ENCODE data around the gene VMP1. TPM values are rescaled to one million over a fixed set of nuclear protein-coding genes. Genes with fewer than 3 reads are reported as not detected.
"Not testable (repeated sequence)": the region's sequence is repeated elsewhere in the genome, so short reads cannot be mapped to it uniquely, and the experiment has no call there.

The VMP1 gene
- total RNA-seq, 4 donors from 2014 or later, result 35.3 to 69.7 (median 61.1) TPM

GRCh38 chr17:59786213-59786535 is 78.7 kb downstream of the VMP1 start:
- no peak for DNase-seq (ENCODE audit: low spot score in 2 of 2)
- TF ChIP-seq POLR2A (IDR thresholded peaks at IDR 0.05), result no peak
- no peak for TF ChIP-seq CTCF (IDR thresholded peaks at IDR 0.05)
- 8% methylated on average over 2 of the region's 2 CpGs for WGBS, 2 donors
- H3K4me3 ChIP-seq (ENCODE audit: low read depth, poor library complexity, severe bottlenecking), result no peak overlapping the region
- intact Hi-C loops (cut with DNase I; ENCODE audit: low total_unique reads), result no loop called here

GRCh38 chr17:59786536-59787319 is 79.3 kb downstream of the VMP1 start:
- no peak overlapping the region for H3K4me3 ChIP-seq (ENCODE audit: low read depth, poor library complexity, severe bottlenecking)
- peak in 1 of 2 donors; percentile 84 for DNase-seq (ENCODE audit: low spot score in 2 of 2)
- intact Hi-C loops (cut with DNase I; ENCODE audit: low total_unique reads), result no loop called here
- WGBS, 2 donors, result 13 to 14% methylated on average over 8 of the region's 8 CpGs
- TF ChIP-seq POLR2A (IDR thresholded peaks at IDR 0.05) (no peak), CTCF (IDR thresholded peaks at IDR 0.05) (peak in 1 of 3 donors; percentile 82)

GRCh38 chr17:59789849-59790248 is 82.4 kb downstream of the VMP1 start:
- WGBS, 2 donors, result 94 to 97% methylated on average over 7 to 8 of the region's 8 CpGs
- H3K4me3 ChIP-seq (ENCODE audit: low read depth, poor library complexity, severe bottlenecking); DNase-seq (ENCODE audit: low spot score in 2 of 2); intact Hi-C loops (cut with DNase I; ENCODE audit: low total_unique reads): not testable (repeated sequence)

- DNase-seq (ENCODE audit: low spot score in 2 of 2); intact Hi-C loops (cut with DNase I; ENCODE audit: low total_unique reads); H3K4me3 ChIP-seq (ENCODE audit: low read depth, poor library complexity, severe bottlenecking): not testable (repeated sequence)
- 90 to 97% methylated on average over 6 of the region's 6 CpGs for WGBS, 2 donors
Measured at GRCh38 chr17:59790418-59790817, 83.0 kb downstream of the VMP1 start.

GRCh38 chr17:59790910-59791309 is 83.5 kb downstream of the VMP1 start:
- intact Hi-C loops (cut with DNase I; ENCODE audit: low total_unique reads), result no loop called here
- WGBS, 2 donors, result 83 to 85% methylated on average over 4 of the region's 4 CpGs
- DNase-seq (ENCODE audit: low spot score in 2 of 2), result peak in 1 of 2 donors; percentile 50
- H3K4me3 ChIP-seq (ENCODE audit: low read depth, poor library complexity, severe bottlenecking), result no peak overlapping the region
- TF ChIP-seq POLR2A (IDR thresholded peaks at IDR 0.05) (no peak), CTCF (IDR thresholded peaks at IDR 0.05) (no peak)

GRCh38 chr17:59791603-59792457 is 84.4 kb downstream of the VMP1 start:
- 91 to 95% methylated on average over 7 of the region's 7 CpGs for WGBS, 2 donors
- no peak for TF ChIP-seq POLR2A (IDR thresholded peaks at IDR 0.05)
- no peak for TF ChIP-seq CTCF (IDR thresholded peaks at IDR 0.05)
- no peak for DNase-seq (ENCODE audit: low spot score in 2 of 2)
- H3K4me3 ChIP-seq (ENCODE audit: low read depth, poor library complexity, severe bottlenecking), result no peak overlapping the region
- intact Hi-C loops (cut with DNase I; ENCODE audit: low total_unique reads), result no loop called here

- DNase-seq (ENCODE audit: low spot score in 2 of 2); H3K4me3 ChIP-seq (ENCODE audit: low read depth, poor library complexity, severe bottlenecking); intact Hi-C loops (cut with DNase I; ENCODE audit: low total_unique reads): not testable (repeated sequence)
- 92 to 98% methylated on average over 7 to 10 of the region's 10 CpGs for WGBS, 2 donors
Measured at GRCh38 chr17:59792458-59792823, 85.0 kb downstream of the VMP1 start.
